ENCODE results near the gene PRRC2B. TPM values are rescaled to one million over a fixed set of nuclear protein-coding genes. Genes with fewer than 3 reads are reported as not detected.

The PRRC2B gene
- total RNA-seq, 1 experiment from 2014 or later = 219 TPM

DNA sequence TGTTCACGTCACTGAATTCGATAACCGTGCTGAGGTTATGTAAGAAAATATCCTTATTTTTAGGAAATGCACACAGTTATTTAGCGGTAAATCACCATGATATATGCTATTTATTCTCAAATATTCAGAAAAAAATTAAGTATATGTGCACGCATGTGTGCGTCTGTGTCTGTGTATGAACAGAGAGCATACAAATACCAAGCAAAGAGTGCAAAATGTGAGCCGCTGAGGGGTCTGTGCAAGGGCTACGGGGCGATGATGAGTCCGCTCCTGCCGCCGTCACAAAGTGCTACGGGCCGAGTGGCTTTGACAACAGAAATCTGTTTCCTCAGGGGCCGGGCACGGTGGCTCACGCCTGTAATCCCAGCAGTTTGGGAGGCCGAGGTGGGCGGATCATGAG is 144.1 kb downstream of the PRRC2B start:
- Mint-ChIP-seq H3K4me3 (ENCODE audit: unreplicated experiment) (no peak overlapping the region), H3K9me3 (ENCODE audit: unreplicated experiment) (peaks cover 10% of the 10 kb centered on the region), H3K4me1 (ENCODE audit: low read depth, unreplicated experiment) (no peaks in the 10 kb centered on the region), H3K27ac (ENCODE audit: unreplicated experiment) (no peak overlapping the region), H3K27me3 (ENCODE audit: insufficient read depth, unreplicated experiment) (no peaks in the 10 kb centered on the region), H3K36me3 (ENCODE audit: insufficient read depth, unreplicated experiment) (no peaks in the 10 kb centered on the region)
- ChIA-PET CTCF (no interaction called here), POLR2A (no interaction called here)
- no peaks in the 10 kb centered on the region for H3K36me3 ChIP-seq (ENCODE audit: control insufficient read depth, insufficient read depth, low read length)
- no TSS peak for BruUV-seq (replicated peaks)
- H3K4me1 ChIP-seq = no peaks in the 10 kb centered on the region
- intact Hi-C loops (cut with micrococcal nuclease; ENCODE audit: unreplicated experiment) = no loop called here
- TF ChIP-seq, protein P1, sequence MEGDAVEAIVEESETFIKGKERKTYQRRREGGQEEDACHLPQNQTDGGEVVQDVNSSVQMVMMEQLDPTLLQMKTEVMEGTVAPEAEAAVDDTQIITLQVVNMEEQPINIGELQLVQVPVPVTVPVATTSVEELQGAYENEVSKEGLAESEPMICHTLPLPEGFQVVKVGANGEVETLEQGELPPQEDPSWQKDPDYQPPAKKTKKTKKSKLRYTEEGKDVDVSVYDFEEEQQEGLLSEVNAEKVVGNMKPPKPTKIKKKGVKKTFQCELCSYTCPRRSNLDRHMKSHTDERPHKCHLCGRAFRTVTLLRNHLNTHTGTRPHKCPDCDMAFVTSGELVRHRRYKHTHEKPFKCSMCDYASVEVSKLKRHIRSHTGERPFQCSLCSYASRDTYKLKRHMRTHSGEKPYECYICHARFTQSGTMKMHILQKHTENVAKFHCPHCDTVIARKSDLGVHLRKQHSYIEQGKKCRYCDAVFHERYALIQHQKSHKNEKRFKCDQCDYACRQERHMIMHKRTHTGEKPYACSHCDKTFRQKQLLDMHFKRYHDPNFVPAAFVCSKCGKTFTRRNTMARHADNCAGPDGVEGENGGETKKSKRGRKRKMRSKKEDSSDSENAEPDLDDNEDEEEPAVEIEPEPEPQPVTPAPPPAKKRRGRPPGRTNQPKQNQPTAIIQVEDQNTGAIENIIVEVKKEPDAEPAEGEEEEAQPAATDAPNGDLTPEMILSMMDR (IDR thresholded peaks at IDR 0.05; ENCODE audit: insufficient read depth in 1 of 2, low read depth in 1 of 2, low read length in 1 of 2, severe bottlenecking in 1 of 2, unreplicated experiment in 1 of 2) = no peak
- H3K4me3 ChIP-seq (ENCODE audit: low read depth, low read length) = no peak overlapping the region
- H3K27me3 ChIP-seq (replicated peaks; ENCODE audit: control insufficient read depth, insufficient read depth, low read length) = no peaks in the 10 kb centered on the region
- H3K9me3 ChIP-seq = peaks cover 4% of the 10 kb centered on the region; the same call in 1 of the 2 replicates
- DNase-seq = no peak

DNA sequence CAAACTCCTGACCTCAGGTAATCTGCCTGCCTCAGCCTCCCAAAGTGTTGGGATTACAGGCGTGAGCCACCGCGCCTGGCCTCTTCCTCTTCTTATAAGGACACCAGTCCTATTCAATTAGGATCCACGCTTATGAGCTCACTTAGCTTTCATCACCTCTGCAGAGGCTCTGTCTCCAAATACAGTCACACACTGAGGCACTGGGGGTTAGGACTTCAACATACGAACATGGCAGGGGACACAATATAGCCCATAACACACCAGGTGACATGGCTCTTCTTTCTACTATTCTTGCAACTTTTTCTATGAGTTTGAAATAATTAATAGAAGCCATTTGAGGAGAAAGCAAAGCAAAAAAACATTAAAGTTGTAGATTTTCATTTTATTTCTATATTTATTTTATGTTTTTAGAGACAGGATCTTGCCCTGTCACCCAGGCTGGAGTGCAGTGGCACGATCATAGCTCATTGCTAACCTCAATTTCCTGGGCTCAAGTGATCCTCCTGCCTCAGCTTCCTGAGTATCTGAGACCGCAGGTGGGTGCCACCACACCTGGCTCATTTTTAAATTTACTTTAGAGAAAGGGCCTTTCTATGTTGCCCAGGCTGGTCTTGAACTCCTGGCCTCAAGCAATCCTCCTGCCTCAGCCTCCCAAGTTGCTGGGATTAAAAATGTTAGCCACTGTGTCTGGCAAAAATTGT is 145.5 kb downstream of the PRRC2B start:
- no peaks in the 10 kb centered on the region for H3K4me1 ChIP-seq
- H3K9me3 ChIP-seq = peaks cover 10% of the 10 kb centered on the region
- H3K4me3 Mint-ChIP-seq (ENCODE audit: unreplicated experiment) = no peak overlapping the region
- H3K4me1 Mint-ChIP-seq (ENCODE audit: low read depth, unreplicated experiment) = no peaks in the 10 kb centered on the region
- ChIA-PET POLR2A (no interaction called here), CTCF (no interaction called here)
- H3K27me3 ChIP-seq (replicated peaks; ENCODE audit: control insufficient read depth, insufficient read depth, low read length) = no peaks in the 10 kb centered on the region
- no peak overlapping the region for H3K27ac Mint-ChIP-seq (ENCODE audit: unreplicated experiment)
- no peak overlapping the region for H3K4me3 ChIP-seq (ENCODE audit: low read depth, low read length)
- BruUV-seq (replicated peaks) = no TSS peak
- H3K27me3 Mint-ChIP-seq (ENCODE audit: insufficient read depth, unreplicated experiment) = no peaks in the 10 kb centered on the region
- no peaks in the 10 kb centered on the region for H3K36me3 ChIP-seq (ENCODE audit: control insufficient read depth, insufficient read depth, low read length)
- TF ChIP-seq, protein P1 (IDR thresholded peaks at IDR 0.05; ENCODE audit: insufficient read depth in 1 of 2, low read depth in 1 of 2, low read length in 1 of 2, severe bottlenecking in 1 of 2, unreplicated experiment in 1 of 2) = no peak
- no peaks in the 10 kb centered on the region for H3K36me3 Mint-ChIP-seq (ENCODE audit: insufficient read depth, unreplicated experiment)
- peaks cover 11% of the 10 kb centered on the region for H3K9me3 Mint-ChIP-seq (ENCODE audit: unreplicated experiment)
- DNase-seq = no peak
- intact Hi-C loops (cut with micrococcal nuclease; ENCODE audit: unreplicated experiment) = no loop called here

DNA sequence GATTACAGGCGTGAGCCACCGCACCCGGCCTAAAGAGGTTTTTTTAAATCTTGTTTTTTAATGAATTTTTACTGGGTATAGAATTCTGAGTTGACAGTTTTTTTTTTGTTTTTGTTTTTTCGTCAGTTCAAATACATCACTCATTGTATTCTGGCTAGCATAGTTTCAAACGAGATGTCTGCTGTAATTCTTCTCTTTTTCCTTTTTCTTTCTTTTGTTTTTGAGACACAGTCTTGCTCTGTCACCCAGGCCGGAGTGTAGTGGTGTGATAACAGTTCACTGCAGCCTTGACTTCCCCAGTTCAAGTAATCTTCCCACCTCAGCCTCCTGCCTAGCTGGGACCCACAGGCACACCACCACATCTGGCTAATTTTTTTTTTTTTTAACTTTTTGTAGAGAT is 149.3 kb downstream of the PRRC2B start:
- ChIA-PET POLR2A (no interaction called here), CTCF (no interaction called here)
- H3K36me3 Mint-ChIP-seq (ENCODE audit: insufficient read depth, unreplicated experiment) = peaks cover 6% of the 10 kb centered on the region
- no peak overlapping the region for H3K4me3 Mint-ChIP-seq (ENCODE audit: unreplicated experiment)
- DNase-seq = no peak
- H3K27me3 ChIP-seq (replicated peaks; ENCODE audit: control insufficient read depth, insufficient read depth, low read length) = no peaks in the 10 kb centered on the region
- no TSS peak for BruUV-seq (replicated peaks)
- TF ChIP-seq, protein P1 (IDR thresholded peaks at IDR 0.05; ENCODE audit: insufficient read depth in 1 of 2, low read depth in 1 of 2, low read length in 1 of 2, severe bottlenecking in 1 of 2, unreplicated experiment in 1 of 2) = no peak
- no peak overlapping the region for H3K4me3 ChIP-seq (ENCODE audit: low read depth, low read length)
- intact Hi-C loops (cut with micrococcal nuclease; ENCODE audit: unreplicated experiment) = no loop called here
- H3K9me3 Mint-ChIP-seq (ENCODE audit: unreplicated experiment) = peaks cover 11% of the 10 kb centered on the region
- H3K36me3 ChIP-seq (ENCODE audit: control insufficient read depth, insufficient read depth, low read length) = no peaks in the 10 kb centered on the region
- no peaks in the 10 kb centered on the region for H3K4me1 ChIP-seq
- H3K27ac Mint-ChIP-seq (ENCODE audit: unreplicated experiment) = no peak overlapping the region
- peaks cover 8% of the 10 kb centered on the region for H3K9me3 ChIP-seq
- H3K27me3 Mint-ChIP-seq (ENCODE audit: insufficient read depth, unreplicated experiment) = peaks cover 2% of the 10 kb centered on the region
- peaks cover 12% of the 10 kb centered on the region for H3K4me1 Mint-ChIP-seq (ENCODE audit: low read depth, unreplicated experiment)
